ENCODE results near the gene MSH6. TPM values are rescaled to one million over a fixed set of nuclear protein-coding genes. Genes with fewer than 3 reads are reported as not detected.

Gene MSH6
- total and polyA plus RNA-seq, 2 experiments from 2014 or later = 109 to 311 TPM

GRCh38 chr2:47842846-47843245, 59.9 kb downstream of the MSH6 start:
- no peak for DNase-seq (ENCODE audit: low spot score)
- ATAC-seq = no peak
- no peaks in the 10 kb centered on the region for H3F3A ChIP-seq (replicated peaks; ENCODE audit: low read depth)
- no peak overlapping the region for H3K4me2 ChIP-seq
- no peaks in the 10 kb centered on the region for H3K4me1 ChIP-seq (ENCODE audit: insufficient read depth)
- no peak overlapping the region for H3K27ac ChIP-seq (ENCODE audit: low read depth)
- no peaks in the 10 kb centered on the region; the same call in 2 of the 3 replicates for H3K4me1 Mint-ChIP-seq
- H3K4me3 Mint-ChIP-seq = no peak overlapping the region
- peaks cover 76% of the 10 kb centered on the region for H3K79me2 ChIP-seq (replicated peaks; ENCODE audit: insufficient read depth)
- peaks cover 34% of the 10 kb centered on the region for H4K20me1 ChIP-seq (replicated peaks; ENCODE audit: insufficient read depth)
- H3K9me3 Mint-ChIP-seq = no peaks in the 10 kb centered on the region
- peaks cover 19% of the 10 kb centered on the region for H3K36me3 Mint-ChIP-seq (ENCODE audit: low read depth)
- no peaks in the 10 kb centered on the region for H3K9me2 ChIP-seq (ENCODE audit: insufficient read depth)
- H3K27me3 Mint-ChIP-seq (ENCODE audit: insufficient read depth, low read depth, poor library complexity) = peaks cover 2% of the 10 kb centered on the region
- no peaks in the 10 kb centered on the region for H3K27me3 ChIP-seq (ENCODE audit: insufficient read depth)
- H3K27ac Mint-ChIP-seq = no peak overlapping the region
- no peak overlapping the region for H3K4me3 ChIP-seq
- no peak overlapping the region for H2AFZ ChIP-seq
- TF ChIP-seq POLR2AphosphoS5 (IDR thresholded peaks at IDR 0.05; ENCODE audit: low read depth) = no peak
- no peaks in the 10 kb centered on the region; the same call in 1 of the 2 replicates for H3K36me3 ChIP-seq (ENCODE audit: insufficient read depth)

DNA sequence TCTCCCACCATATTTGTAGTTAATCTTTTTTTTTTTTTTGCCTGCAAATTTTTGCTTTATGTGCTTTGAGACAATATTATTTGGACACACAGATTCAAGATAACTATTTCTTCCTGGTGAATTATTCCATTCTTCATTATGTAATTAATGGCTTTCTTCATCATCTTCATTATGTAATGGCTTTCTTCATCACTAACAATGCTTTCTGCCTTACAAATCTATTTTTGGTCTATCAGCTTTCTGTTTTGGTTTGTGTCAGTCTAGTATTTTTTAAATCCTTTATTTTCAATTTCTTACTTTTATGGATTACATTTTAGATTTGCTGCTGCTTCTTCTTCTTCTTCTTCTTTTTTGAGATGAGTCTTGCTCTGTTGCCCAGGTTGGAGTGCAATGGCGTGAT, 60.5 kb downstream of the MSH6 start:
- Histone ChIP-seq H3K27ac (ENCODE audit: low read depth) (no peak overlapping the region), H3K4me1 (ENCODE audit: insufficient read depth) (no peaks in the 10 kb centered on the region), H2AFZ (no peak overlapping the region), H3K79me2 (replicated peaks; ENCODE audit: insufficient read depth) (peaks cover 82% of the 10 kb centered on the region), H3F3A (replicated peaks; ENCODE audit: low read depth) (no peaks in the 10 kb centered on the region), H3K36me3 (ENCODE audit: insufficient read depth) (no peaks in the 10 kb centered on the region; the same call in 1 of the 2 replicates), H3K4me3 (no peak overlapping the region), H3K9me2 (ENCODE audit: insufficient read depth) (no peaks in the 10 kb centered on the region), H3K27me3 (ENCODE audit: insufficient read depth) (no peaks in the 10 kb centered on the region), H4K20me1 (replicated peaks; ENCODE audit: insufficient read depth) (peaks cover 34% of the 10 kb centered on the region), H3K4me2 (no peak overlapping the region)
- no peaks in the 10 kb centered on the region for H3K9me3 Mint-ChIP-seq
- DNase-seq (ENCODE audit: low spot score) = no peak
- no peak overlapping the region for H3K4me3 Mint-ChIP-seq
- H3K27ac Mint-ChIP-seq = no peak overlapping the region
- peaks cover 17% of the 10 kb centered on the region for H3K36me3 Mint-ChIP-seq (ENCODE audit: low read depth)
- H3K27me3 Mint-ChIP-seq (ENCODE audit: insufficient read depth, low read depth, poor library complexity) = peaks cover 2% of the 10 kb centered on the region
- no peaks in the 10 kb centered on the region; the same call in 2 of the 3 replicates for H3K4me1 Mint-ChIP-seq
- no peak for ATAC-seq
- TF ChIP-seq EZH2 (IDR thresholded peaks at IDR 0.05; ENCODE audit: low read depth, unreplicated experiment) (no peak), ETS1 (IDR thresholded peaks at IDR 0.05) (no peak), ZNF331 (CRISPR knock-in tag; IDR thresholded peaks at IDR 0.05; ENCODE audit: low read depth) (no peak), ZNF114 (CRISPR knock-in tag; IDR thresholded peaks at IDR 0.05) (no peak), POLR2AphosphoS5 (IDR thresholded peaks at IDR 0.05; ENCODE audit: low read depth) (no peak), STAT1 (IDR thresholded peaks at IDR 0.05; ENCODE audit: unreplicated experiment) (no peak), EZH2phosphoT487 (IDR thresholded peaks at IDR 0.05; ENCODE audit: unreplicated experiment) (no peak), REST (IDR thresholded peaks at IDR 0.05; ENCODE audit: unreplicated experiment) (no peak), CREB1 (CRISPR knock-in tag; IDR thresholded peaks at IDR 0.05; ENCODE audit: low read depth) (no peak), JUNB (IDR thresholded peaks at IDR 0.05; ENCODE audit: unreplicated experiment) (no peak), NANOG (IDR thresholded peaks at IDR 0.05; ENCODE audit: borderline replicate concordance) (no peak)
- TF ChIP-seq, protein P1, sequence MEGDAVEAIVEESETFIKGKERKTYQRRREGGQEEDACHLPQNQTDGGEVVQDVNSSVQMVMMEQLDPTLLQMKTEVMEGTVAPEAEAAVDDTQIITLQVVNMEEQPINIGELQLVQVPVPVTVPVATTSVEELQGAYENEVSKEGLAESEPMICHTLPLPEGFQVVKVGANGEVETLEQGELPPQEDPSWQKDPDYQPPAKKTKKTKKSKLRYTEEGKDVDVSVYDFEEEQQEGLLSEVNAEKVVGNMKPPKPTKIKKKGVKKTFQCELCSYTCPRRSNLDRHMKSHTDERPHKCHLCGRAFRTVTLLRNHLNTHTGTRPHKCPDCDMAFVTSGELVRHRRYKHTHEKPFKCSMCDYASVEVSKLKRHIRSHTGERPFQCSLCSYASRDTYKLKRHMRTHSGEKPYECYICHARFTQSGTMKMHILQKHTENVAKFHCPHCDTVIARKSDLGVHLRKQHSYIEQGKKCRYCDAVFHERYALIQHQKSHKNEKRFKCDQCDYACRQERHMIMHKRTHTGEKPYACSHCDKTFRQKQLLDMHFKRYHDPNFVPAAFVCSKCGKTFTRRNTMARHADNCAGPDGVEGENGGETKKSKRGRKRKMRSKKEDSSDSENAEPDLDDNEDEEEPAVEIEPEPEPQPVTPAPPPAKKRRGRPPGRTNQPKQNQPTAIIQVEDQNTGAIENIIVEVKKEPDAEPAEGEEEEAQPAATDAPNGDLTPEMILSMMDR (conservative IDR thresholded peaks at IDR 0.05; ENCODE audit: low read depth in 2 of 2) = no peak

Data from GM23338 (cell line).